Right ventricle myocardium inferior (tissue), 1 donor: ENCODE results near the gene WDR1. TPM values are rescaled to one million over a fixed set of nuclear protein-coding genes. Genes with fewer than 3 reads are reported as not detected.

Experiments used
- ATAC-seq: fragments of 200-7000 bp; cut with Tn5 transposase; one replicate; pipeline ENCODE4 v1.9.1; 2020; ENCODE audit warnings: mild to moderate bottlenecking, moderate library complexity
- DNase-seq: peaks from one replicate; pipeline ENCODE4 v3.0.0; 2021; ENCODE audit errors: missing footprints
- intact Hi-C: fragments of 100-400 bp; cut with DNase I; formaldehyde crosslinking; loops from one replicate; pipeline ENCODE4 v1.11.0; 2022
- long read RNA-seq: library from polyadenylated mRNA; unstranded; transcript quantifications from one replicate; pipeline ENCODE4 v2.0.0, GENCODE V29; 2021
- total RNA-seq: library from RNA; stranded (reverse); fragmentation: NEBNext Ultra II Directional; extraction: Animal tissue kit (Norgen Biotek cat#: 25700); gene quantifications from one replicate; pipeline ENCODE4 v1.2.1, GENCODE V29; 2021
- donor health status: DM: no; HTN: yes; CAD: no; lungs with severe emphysema.

WDR1 gene, protein sequence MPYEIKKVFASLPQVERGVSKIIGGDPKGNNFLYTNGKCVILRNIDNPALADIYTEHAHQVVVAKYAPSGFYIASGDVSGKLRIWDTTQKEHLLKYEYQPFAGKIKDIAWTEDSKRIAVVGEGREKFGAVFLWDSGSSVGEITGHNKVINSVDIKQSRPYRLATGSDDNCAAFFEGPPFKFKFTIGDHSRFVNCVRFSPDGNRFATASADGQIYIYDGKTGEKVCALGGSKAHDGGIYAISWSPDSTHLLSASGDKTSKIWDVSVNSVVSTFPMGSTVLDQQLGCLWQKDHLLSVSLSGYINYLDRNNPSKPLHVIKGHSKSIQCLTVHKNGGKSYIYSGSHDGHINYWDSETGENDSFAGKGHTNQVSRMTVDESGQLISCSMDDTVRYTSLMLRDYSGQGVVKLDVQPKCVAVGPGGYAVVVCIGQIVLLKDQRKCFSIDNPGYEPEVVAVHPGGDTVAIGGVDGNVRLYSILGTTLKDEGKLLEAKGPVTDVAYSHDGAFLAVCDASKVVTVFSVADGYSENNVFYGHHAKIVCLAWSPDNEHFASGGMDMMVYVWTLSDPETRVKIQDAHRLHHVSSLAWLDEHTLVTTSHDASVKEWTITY
- total RNA-seq, result 210 TPM
- long read RNA-seq, transcript WDR1-203 (15 exons, 3,142 nt), result major isoform, 219 of 247 reads
- long read RNA-seq, partial matches to known transcripts, result 24 of 247 reads
- long read RNA-seq, other reads (novel, unspliced or antisense), result 3 of 247 reads

DNA sequence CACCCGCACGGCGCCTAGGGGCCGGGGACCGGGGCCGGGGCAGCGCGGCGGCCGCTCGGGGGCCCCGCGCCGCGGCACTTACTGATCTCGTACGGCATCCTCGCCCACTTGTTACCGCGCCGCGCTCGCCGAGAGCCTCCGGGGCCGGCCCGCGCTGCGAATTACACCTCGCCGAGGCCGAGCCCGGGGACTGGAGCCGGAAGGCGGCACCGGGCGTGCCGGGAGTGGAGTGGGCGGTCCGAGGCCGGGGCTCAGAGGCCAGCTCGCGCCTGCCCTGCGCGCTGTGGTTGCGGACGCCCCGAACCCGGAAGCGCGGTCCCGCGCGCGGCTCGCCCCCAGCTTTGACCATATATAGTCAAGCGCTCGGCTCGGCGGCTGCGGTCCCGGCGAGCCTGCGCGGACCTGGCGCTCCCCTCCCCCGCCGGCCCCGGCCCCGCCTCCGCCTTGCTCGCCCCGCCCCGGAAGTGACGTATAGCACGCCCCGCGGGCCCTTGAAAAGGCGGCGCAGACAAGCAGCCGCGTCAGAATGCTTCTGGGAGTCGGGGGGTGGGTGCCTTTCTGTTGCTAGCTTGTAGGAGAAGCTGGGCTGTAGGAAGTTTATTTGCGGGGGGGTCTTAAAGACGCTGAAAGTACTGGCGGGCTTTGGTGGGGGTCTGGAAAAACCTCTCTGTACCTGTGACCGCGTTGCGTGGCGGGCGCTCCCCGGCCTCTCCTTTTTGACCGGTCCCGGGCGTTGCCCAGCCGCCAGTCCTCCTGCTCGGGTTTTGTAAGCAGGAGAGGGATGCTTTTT, at the start of gene WDR1:
Gene WDR1, minus strand, starts transcription at position 231 of the 790 bp plus-strand sequence. Its CDS starts 133 bp downstream, at position 98.
- intact Hi-C loops, result loop anchor here (2.0 kb wide), 2 partner anchors 32 to 98 kb away; no protein-coding TSS in a partner anchor
- ATAC-seq, result peak; percentile 99
- peak; percentile 99 for DNase-seq

DNA sequence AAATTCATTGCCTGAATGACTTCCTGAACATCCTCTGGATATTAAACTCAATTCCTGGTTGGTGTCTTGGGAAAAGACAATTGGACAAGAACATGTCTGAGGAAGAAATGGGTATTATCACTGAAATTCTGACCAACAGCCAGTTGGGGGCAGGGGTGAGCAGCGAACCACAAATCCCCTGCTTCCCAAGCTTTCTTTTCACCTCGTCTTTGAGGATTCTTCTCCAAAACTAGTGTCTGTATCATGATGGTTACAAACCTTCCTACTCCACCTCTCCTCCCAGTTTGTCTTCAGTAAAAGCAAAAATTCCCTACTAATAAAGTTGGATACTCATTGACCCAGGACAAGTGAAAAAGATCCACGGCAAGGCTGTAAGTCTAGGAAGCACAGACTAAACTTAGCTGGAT, 48.3 kb upstream of the WDR1 start:
- ATAC-seq, result no peak
- DNase-seq, result no peak
- intact Hi-C loops, result loop anchor here (2.0 kb wide), 1 partner anchor 238 kb away; no protein-coding TSS in a partner anchor

DNA sequence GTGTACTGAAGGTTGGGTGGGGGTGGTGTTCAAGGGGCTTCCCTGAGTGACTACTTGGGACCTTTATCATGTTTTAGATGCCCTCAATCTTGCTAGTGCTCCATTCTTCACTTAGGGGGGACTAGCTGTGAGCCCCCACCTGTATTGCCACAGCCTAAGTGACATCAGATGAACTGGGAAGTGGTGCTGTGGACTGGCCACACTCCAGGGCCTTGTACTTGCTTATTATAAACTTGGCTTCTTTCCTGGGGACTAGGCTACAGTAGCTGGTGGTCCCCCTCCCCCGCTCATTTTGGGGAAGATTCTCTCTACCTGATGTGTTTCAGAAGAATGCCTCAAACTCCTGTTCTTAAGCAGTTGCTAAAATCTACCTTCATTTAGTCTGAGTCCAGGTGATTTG, 46.7 kb upstream of the WDR1 start:
- DNase-seq (no peak), ATAC-seq (no peak)
- intact Hi-C loops, result no loop called here

DNA sequence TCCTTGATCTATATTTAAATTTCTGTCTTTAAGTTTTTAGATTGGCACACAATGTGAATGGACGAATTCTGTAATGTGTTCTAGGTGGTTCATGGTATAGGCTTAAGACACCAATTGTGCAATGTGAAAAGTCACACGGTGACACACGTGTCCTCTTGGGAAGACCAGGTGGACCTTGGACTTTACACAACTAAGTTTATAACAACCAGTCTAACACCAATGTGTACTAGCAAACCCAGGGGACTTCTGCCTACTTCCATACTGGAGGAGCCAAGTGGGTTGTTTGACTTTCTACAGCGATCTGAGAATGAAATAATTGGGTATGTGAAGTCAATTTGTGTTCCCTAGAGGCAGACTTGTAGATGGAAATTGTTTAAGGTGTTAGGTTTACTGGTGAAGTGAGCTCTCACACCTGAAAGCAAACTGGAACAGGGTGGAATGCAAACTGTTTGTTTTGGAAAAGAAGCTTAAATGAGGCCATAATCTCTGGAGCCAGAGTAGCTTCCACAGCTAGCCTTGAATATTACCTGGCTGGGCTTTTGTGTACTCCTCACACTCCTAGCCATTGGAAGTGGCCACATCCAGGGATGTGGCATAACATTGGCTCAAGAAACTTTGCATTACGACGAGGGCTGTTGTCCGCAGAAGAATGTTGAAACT, 45.9 kb upstream of the WDR1 start:
- DNase-seq (no peak), ATAC-seq (no peak)
- intact Hi-C loops, result no loop called here

DNA sequence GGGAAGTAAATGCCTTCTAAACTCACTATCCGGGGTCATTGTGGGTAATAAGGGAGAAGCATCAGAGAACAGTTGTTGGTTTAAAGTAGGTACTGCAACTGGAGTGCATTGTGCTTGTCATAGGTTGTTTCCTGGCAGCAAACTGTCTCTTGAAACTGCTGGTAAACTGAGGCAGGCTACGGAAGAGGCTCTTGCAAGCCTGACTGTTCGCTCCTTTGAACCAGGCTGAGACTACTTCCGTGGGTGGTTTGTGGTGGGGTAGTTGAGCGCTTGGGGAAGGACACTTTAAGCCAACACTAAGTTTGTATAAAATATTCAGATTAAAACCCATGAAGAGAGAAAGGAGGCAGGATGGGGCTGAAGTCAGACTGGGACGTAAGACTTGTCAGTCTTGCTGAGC, 45.2 kb upstream of the WDR1 start:
- ATAC-seq, result no peak
- no peak for DNase-seq
- intact Hi-C loops, result no loop called here

DNA sequence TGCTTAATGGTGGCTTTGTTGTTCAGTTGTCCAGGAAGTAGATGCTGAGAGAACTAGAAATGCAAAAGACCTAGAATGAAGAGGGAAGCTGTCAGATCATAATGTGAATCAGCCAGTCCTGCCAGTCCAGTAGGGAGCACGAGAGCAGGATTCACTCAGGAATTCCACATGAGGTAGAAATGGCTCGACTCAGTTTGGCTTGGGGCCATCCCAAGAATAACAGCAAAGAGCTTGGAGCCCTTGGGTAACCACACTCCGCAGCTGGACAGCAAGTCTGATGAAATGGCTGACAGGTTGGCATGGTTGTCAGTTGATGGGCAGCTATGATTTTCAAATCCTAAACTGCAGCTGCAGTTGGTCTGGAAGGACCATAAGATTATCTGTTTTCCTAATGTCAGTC, 44.5 kb upstream of the WDR1 start:
- ATAC-seq (peak; percentile 27), DNase-seq (no peak)
- intact Hi-C loops, result no loop called here

DNA sequence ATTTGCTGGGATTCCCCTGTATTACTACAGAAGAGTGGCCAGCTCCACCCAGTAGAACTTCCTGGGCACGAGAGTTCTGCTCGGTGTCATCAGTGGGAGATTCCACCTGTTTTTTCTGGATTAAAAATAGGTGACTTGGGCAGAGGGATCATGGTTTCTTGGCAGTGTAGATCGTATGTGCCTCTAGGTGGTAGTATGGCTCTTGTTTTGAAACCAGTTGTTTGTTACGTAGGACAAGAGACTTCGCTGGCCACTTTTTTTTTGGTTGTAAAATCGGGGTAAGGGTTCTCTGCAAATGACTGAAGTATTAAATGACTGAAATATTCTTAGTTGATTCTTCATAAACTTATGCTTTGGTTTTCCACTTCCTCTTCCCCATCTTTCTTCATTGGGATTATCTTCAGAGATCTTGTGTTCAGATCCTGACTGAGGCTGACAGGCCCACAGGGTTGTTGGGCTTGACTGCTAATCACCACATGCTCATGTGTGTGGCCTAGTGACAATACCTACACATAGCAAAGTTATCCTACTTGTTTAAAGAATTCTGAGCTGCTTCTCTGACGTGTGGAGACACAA, 43.8 kb upstream of the WDR1 start:
- intact Hi-C loops, result loop anchor here (1.0 kb wide), 1 partner anchor 389 kb away; no protein-coding TSS in a partner anchor
- DNase-seq (no peak), ATAC-seq (peak; percentile 43)

DNA sequence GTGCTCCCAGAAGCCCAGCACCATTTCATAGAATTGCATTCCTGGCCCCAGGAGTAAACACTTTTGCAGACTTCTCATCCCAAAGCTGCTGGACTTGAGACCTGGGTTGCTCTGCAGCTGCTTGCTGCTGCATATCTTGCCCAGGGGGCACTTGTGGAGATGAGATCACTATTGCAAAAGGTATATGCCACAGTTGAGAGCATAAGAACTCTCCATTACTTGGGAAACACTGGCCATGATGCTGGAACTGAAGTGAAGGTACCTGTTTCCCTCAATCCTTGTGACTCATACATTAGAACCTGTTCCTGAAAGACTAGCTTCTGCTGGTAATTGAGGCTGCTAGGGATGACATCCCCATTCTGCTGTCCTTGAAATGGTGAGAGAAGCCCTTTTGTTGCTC, 43.1 kb upstream of the WDR1 start:
- DNase-seq, result no peak
- intact Hi-C loops, result loop anchor here (1.0 kb wide), 1 partner anchor 390 kb away; no protein-coding TSS in a partner anchor

DNA sequence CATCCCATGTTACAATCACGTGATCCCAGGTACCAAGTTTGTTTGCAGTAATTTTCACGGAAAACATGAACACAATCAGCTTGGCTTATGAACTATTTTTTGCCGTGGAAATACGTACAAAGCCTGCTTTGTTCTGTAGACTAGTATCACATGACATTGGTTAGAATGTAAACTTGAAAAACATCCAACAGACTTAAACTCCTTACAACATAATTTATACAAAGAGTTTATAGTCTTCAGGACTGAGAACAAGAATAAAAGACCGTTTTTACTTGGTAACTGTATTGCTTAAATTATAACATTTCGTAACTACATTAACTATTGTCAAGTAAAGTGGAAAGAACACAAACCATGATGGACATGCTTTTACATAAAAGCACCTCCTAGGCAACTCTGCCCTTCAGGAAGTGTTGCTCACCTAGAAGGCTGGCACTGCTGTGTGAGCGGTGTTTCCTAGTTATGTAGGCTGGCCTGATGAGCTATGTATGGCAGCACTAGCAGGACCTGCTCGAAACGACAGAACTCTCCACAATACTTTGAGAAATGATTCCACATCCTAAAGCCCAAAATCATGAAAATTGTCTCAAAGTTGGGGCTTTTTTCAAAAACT, 41.8 kb upstream of the WDR1 start:
- ATAC-seq (no peak), DNase-seq (no peak)
- intact Hi-C loops, result no loop called here

More for the DNA sequence above, 43.1 kb upstream of the WDR1 start:
- ATAC-seq, result no peak

DNA sequence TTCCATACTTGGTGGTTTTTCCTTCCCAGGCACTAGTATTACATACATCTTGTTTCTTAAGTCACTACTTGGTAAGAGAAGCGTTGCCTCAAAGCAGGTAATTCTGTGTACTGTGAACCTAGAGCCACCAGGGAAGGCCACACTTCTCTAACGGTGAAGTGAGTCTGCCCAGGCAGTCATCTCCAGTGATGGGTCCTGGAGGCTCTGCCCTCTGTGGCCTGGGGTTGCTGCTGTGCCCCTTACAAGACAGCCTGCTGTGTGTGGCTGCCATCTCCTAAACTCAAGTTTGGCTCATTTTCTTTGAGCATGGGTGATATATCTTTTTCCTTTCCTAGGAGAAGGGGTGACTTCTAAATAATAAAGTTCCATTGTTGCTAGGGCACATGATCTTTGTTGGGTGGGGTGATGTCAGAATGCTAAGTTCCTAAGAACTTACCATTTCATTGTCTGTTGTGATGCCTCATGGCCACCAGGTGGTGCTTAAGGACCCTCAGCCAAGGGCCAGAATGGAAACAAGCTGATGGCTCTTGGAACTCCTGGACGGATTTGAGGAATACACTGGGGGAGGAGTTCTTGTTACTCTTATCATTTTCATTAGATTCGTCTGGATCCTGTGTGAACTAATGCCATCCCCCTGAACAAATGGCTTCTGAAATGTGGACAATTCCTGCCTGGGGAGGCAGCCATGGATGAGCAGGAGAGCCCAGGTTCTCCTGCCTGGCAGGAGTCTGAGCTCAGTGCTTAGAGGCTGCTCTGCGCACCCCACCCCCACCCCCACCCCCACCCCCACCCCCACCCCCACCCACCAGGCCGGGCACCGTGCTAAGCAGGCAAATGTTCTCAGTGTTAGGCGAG, 41.1 kb upstream of the WDR1 start:
- intact Hi-C loops, result no loop called here
- ATAC-seq (peak; percentile 40), DNase-seq (no peak)

DNA sequence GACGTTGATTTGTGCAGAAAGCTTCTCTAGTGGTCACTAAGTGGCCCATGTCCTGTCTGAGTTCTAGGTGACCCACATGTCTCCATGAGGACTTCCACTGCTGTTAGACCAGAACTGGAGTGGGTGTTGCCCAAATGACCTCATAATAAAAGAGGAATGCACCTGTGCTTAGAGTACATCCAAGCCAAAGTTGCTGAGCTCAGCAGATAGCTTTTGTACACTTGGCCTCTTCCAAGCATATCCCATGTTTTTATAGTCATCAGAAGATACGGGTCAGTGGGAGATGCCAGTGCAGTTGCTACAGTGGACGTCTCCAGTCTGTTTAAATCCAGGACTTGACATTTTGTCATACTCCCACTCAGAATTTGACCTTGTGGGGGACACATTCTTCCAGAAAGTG, 37.6 kb upstream of the WDR1 start:
- no peak for DNase-seq
- ATAC-seq, result no peak
- intact Hi-C loops, result no loop called here

DNA sequence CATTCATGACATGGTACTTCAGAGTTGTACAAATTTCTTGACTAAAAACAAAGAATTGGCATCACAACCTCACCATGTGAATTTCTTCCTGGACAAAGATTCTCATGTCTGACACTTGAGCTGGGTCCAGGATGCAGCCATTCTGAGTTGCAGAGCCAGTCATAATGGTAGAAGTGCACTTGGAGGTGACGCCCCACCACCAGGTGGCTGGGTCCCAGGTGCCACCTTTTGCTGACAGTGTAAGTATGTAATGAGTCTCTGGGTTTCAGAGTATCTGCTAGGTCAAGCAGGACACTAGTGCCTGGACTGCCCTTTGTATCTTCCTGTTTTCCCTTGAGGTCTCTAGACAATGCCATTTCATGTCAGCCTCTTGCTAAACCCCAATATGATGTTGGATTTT, 36.6 kb upstream of the WDR1 start:
- intact Hi-C loops, result no loop called here
- ATAC-seq, result no peak
- no peak for DNase-seq

DNA sequence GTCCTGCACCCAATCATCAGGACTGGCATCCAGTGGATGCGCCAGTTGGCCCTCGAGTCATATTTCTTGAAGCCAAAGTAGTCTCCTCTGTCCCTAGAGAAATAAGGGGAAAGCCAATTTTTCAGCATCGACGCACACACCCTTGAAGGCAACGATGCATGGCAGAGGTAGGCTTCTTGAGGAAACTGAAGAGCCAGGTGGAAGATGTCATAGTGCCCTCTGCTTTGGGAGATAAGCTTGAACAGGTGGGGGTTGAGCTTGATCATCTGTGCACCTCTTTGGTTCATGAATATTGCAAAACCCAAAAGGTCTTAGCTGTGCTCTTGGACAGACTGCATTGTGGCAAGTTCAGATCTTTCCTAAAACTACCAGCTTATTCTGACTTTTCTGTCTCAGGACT, 34.6 kb upstream of the WDR1 start:
- no peak for DNase-seq
- intact Hi-C loops, result no loop called here
- no peak for ATAC-seq

DNA sequence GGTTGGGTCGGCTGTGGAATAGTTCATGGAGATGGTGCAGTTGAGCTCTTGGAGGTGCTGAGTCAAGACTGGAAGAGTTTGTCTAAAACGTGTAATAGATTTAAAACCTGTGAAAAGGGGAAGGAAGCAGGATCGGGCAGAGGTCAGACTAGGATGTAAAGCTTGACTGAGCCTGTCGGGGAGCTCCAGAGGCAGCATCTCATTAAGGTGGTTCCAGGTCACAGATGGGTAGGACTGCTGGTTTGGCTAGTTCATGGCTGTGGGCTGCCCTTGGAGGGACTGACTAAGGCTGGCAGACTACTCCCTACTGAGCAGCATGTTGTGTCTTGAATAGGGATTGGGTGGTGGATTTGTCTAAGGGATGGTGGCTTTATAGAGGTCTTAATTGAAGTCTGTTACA, 28.4 kb upstream of the WDR1 start:
- intact Hi-C loops, result no loop called here
- no peak for DNase-seq
- ATAC-seq, result no peak

DNA sequence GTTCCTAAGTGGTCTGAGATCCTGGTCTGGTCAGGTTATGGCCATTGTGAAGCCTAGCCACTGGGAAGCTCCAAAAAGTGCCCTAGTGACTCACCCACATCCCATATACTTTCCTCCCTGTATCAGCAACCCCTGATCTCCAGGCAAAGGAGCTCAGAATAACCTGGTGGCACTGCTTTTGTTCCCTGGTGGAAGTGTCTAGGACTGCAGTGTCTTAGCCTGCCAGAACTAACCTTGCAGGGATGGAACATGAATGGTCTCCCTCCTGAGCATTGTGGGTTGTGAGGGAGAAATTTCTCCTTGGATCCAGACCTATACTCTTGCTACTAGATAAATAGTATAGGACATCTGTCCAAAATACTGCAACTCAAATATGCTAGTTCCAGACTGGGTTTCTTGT, 27.9 kb upstream of the WDR1 start:
- no peak for DNase-seq
- ATAC-seq, result no peak
- intact Hi-C loops, result no loop called here

DNA sequence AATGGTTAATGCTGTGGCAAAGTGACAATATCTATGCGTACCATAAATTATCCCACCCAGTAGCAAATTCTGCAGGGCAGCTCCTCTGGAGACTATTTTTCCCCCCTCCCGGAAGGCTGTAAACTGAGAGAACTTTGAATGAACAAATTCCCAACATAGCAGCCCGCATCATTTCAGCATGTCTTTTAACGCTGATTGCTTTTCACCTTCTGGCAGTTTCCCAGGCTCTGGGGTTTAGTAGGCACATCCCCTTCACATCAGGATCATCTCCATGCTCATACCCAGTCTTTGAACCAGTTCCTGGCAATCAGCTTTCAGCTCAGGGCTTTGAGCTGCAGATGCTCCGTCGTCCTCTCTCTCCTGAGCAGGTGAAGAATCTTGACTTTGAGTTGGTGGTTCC, 26.6 kb upstream of the WDR1 start:
- ATAC-seq (no peak), DNase-seq (no peak)
- intact Hi-C loops, result no loop called here
